Measurements from ENCODE around the gene RBFA.

DNA sequence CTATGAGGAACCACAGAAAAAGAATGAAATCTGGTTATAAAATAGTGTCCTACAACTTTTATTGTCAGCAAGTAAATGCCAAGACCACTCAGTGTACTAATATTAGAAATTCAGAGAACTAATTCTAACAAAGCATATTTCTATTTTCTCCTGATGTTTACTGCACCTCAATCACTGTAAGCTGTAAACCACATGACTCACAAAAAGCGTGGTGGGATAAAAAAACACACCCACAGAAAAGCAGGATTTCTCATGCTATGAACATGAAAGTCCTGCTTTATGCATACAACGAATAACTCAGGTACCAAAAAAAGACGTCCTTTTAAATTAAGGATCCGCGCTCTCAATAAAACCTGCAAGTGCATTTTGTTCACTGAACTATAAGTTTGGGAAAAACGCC is 46.7 kb upstream of the RBFA start:
- no peak for TF ChIP-seq EP300 (IDR thresholded peaks at IDR 0.05)
- TF ChIP-seq, protein P1, sequence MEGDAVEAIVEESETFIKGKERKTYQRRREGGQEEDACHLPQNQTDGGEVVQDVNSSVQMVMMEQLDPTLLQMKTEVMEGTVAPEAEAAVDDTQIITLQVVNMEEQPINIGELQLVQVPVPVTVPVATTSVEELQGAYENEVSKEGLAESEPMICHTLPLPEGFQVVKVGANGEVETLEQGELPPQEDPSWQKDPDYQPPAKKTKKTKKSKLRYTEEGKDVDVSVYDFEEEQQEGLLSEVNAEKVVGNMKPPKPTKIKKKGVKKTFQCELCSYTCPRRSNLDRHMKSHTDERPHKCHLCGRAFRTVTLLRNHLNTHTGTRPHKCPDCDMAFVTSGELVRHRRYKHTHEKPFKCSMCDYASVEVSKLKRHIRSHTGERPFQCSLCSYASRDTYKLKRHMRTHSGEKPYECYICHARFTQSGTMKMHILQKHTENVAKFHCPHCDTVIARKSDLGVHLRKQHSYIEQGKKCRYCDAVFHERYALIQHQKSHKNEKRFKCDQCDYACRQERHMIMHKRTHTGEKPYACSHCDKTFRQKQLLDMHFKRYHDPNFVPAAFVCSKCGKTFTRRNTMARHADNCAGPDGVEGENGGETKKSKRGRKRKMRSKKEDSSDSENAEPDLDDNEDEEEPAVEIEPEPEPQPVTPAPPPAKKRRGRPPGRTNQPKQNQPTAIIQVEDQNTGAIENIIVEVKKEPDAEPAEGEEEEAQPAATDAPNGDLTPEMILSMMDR (IDR thresholded peaks at IDR 0.05) = no peak
- no peak for TF ChIP-seq POLR2A (IDR thresholded peaks at IDR 0.05)

Data from stomach (tissue), 4 donors.